HG02973 (cell line): ENCODE results near the gene AQP1.

Source experiments
- ATAC-seq: cut with Tn5 transposase; IDR thresholded peaks from one replicate; pipeline ENCODE4 v1.9.1; 2021; ENCODE audit warnings: moderate library complexity; ENCODE audit not compliant: unreplicated experiment

The AQP1 gene

GRCh38 chr7:30911561-30911969, at the start of gene AQP1:
TSS of gene AQP1 (plus strand) at chr7:30911853. CDS start at chr7:30911910, 57 bp downstream.
- no peak for ATAC-seq

GRCh38 chr7:30862995-30863705, 48.5 kb upstream of the AQP1 start:
- no peak for ATAC-seq

- no peak for ATAC-seq
Observed at GRCh38 chr7:30863706-30864035, 48.0 kb upstream of the AQP1 start.

- ATAC-seq = no peak
Observed at GRCh38 chr7:30864101-30864500, 47.6 kb upstream of the AQP1 start.

- no peak for ATAC-seq
Observed at GRCh38 chr7:30865076-30865475, 46.6 kb upstream of the AQP1 start.

GRCh38 chr7:30865821-30866220, 45.8 kb upstream of the AQP1 start:
- no peak for ATAC-seq

- ATAC-seq = no peak
Observed at GRCh38 chr7:30866939-30867338, 44.7 kb upstream of the AQP1 start.

GRCh38 chr7:30867483-30867882, 44.2 kb upstream of the AQP1 start:
- ATAC-seq = no peak

GRCh38 chr7:30869794-30870611, 41.6 kb upstream of the AQP1 start:
- ATAC-seq = no peak

GRCh38 chr7:30870821-30871518, 40.7 kb upstream of the AQP1 start:
- no peak for ATAC-seq

- ATAC-seq = no peak
Observed at GRCh38 chr7:30871655-30872054, 40.0 kb upstream of the AQP1 start.

GRCh38 chr7:30873207-30873606, 38.4 kb upstream of the AQP1 start:
- no peak for ATAC-seq

- ATAC-seq = no peak
Observed at GRCh38 chr7:30873656-30874055, 38.0 kb upstream of the AQP1 start.

GRCh38 chr7:30874656-30875302, 36.9 kb upstream of the AQP1 start:
- no peak for ATAC-seq

GRCh38 chr7:30877015-30877769, 34.5 kb upstream of the AQP1 start:
- ATAC-seq = no peak

GRCh38 chr7:30877993-30878392, 33.7 kb upstream of the AQP1 start:
- no peak for ATAC-seq

- ATAC-seq = no peak
Observed at GRCh38 chr7:30879139-30880124, 32.2 kb upstream of the AQP1 start.

- no peak for ATAC-seq
Observed at GRCh38 chr7:30880125-30880720, 31.4 kb upstream of the AQP1 start.

- no peak for ATAC-seq
Observed at GRCh38 chr7:30880941-30881340, 30.7 kb upstream of the AQP1 start.
